Chondrocyte (in vitro differentiated cells): ENCODE results near the gene DENND1A. TPM values are rescaled to one million over a fixed set of nuclear protein-coding genes. Genes with fewer than 3 reads are reported as not detected.

Experiments used
- DNase-seq: peaks from one replicate; pipeline ENCODE4 v3.0.0; 2021; ENCODE audit warnings: mixed read lengths, low spot score
- H3K27ac Mint-ChIP-seq: one replicate; pipeline ENCODE4 v1.8.0; 2021; ENCODE audit warnings: mild to moderate bottlenecking, moderate library complexity, mixed read lengths; ENCODE audit not compliant: unreplicated experiment
- H3K27me3 Mint-ChIP-seq: 2 replicates; pipeline ENCODE4 v1.8.0; 2021; ENCODE audit warnings: low read depth, mixed read lengths
- H3K36me3 Mint-ChIP-seq: 2 replicates; pipeline ENCODE4 v1.8.0; 2021; ENCODE audit warnings: low read depth, mixed read lengths
- H3K4me1 Mint-ChIP-seq: 2 replicates; pipeline ENCODE4 v1.8.0; 2021; ENCODE audit warnings: low read depth, mild to moderate bottlenecking, mixed read lengths
- H3K4me3 Mint-ChIP-seq: one replicate; pipeline ENCODE4 v1.8.0; 2021; ENCODE audit warnings: mild to moderate bottlenecking, moderate library complexity, mixed read lengths; ENCODE audit not compliant: unreplicated experiment
- H3K9me3 Mint-ChIP-seq: 2 replicates; pipeline ENCODE4 v1.8.0; 2021; ENCODE audit warnings: low read depth, mixed read lengths
- CTCF ChIP-seq: fragments of 200-600 bp; sonication (generic); IDR thresholded peaks from 2 replicates; pipeline ENCODE4 v1.5.0; 2021; ENCODE audit warnings: antibody characterized with exemption, mild to moderate bottlenecking, moderate library complexity
- total RNA-seq: library from RNA; stranded (reverse); gene quantifications from 3 replicates; pipeline ENCODE4 v1.2.1, GENCODE V29; 2021

The DENND1A gene
- total RNA-seq, 1 donor from 2014 or later: 15.3 TPM

- no peak for DNase-seq
- Mint-ChIP-seq H3K4me1 (peaks cover 13% of the 10 kb centered on the region), H3K4me3 (no peak overlapping the region), H3K36me3 (no peaks in the 10 kb centered on the region), H3K27me3 (no peaks in the 10 kb centered on the region), H3K27ac (no peak overlapping the region), H3K9me3 (no peaks in the 10 kb centered on the region)
- TF ChIP-seq CTCF: no peak
Observed at GRCh38 chr9:123378956-123379660, 550.8 kb downstream of the DENND1A start.

GRCh38 chr9:123378025-123378424 is 551.9 kb downstream of the DENND1A start:
- no peak for DNase-seq
- no peaks in the 10 kb centered on the region for H3K9me3 Mint-ChIP-seq
- H3K36me3 Mint-ChIP-seq: no peaks in the 10 kb centered on the region
- H3K4me1 Mint-ChIP-seq: peaks cover 17% of the 10 kb centered on the region
- no peak overlapping the region for H3K4me3 Mint-ChIP-seq
- no peak for TF ChIP-seq CTCF
- no peaks in the 10 kb centered on the region for H3K27me3 Mint-ChIP-seq
- no peak overlapping the region for H3K27ac Mint-ChIP-seq

- Mint-ChIP-seq H3K27me3 (peaks cover 4% of the 10 kb centered on the region), H3K4me1 (peaks cover 20% of the 10 kb centered on the region), H3K36me3 (no peaks in the 10 kb centered on the region), H3K4me3 (no peak overlapping the region), H3K27ac (no peak overlapping the region), H3K9me3 (no peaks in the 10 kb centered on the region)
- TF ChIP-seq CTCF: no peak
- DNase-seq: no peak
Observed at GRCh38 chr9:123377211-123377971, 552.5 kb downstream of the DENND1A start.

GRCh38 chr9:123376218-123377071 is 553.5 kb downstream of the DENND1A start:
- Mint-ChIP-seq H3K36me3 (no peaks in the 10 kb centered on the region), H3K4me3 (no peak overlapping the region), H3K27ac (no peak overlapping the region), H3K4me1 (peaks cover 22% of the 10 kb centered on the region), H3K9me3 (no peaks in the 10 kb centered on the region), H3K27me3 (peaks cover 13% of the 10 kb centered on the region)
- no peak for TF ChIP-seq CTCF
- DNase-seq: no peak
